KMS-11 (cell line): ENCODE data around the gene ADPRM.

Experiments
- H2AFZ ChIP-seq: fragments of 200-600 bp; sonication (generic); 2 replicates; pipeline ENCODE4 v1.6.1; 2016; ENCODE audit warnings: antibody characterized with exemption, mixed run types, low read depth
- H3K27ac ChIP-seq: fragments of 200-600 bp; sonication (generic); 2 replicates; pipeline ENCODE4 v1.6.1; 2016; ENCODE audit warnings: mild to moderate bottlenecking, mixed run types
- H3K27me3 ChIP-seq: fragments of 200-600 bp; sonication (generic); 2 replicates; pipeline ENCODE4 v1.6.1; 2017; ENCODE audit warnings: mild to moderate bottlenecking, low read depth, mixed run types, moderate library complexity; ENCODE audit not compliant: insufficient read depth
- H3K36me3 ChIP-seq: fragments of 200-600 bp; sonication (generic); 2 replicates; pipeline ENCODE4 v1.6.1; 2017; ENCODE audit warnings: mild to moderate bottlenecking, mixed run types; ENCODE audit not compliant: insufficient read depth
- H3K4me1 ChIP-seq: fragments of 200-600 bp; sonication (generic); 2 replicates; pipeline ENCODE4 v1.6.1; 2016; ENCODE audit warnings: mild to moderate bottlenecking, low read depth, mixed run types; ENCODE audit not compliant: poor library complexity, severe bottlenecking
- H3K4me2 ChIP-seq: fragments of 200-600 bp; sonication (generic); 2 replicates; pipeline ENCODE4 v1.7.0; 2016; ENCODE audit warnings: mild to moderate bottlenecking, mixed run types
- H3K4me3 ChIP-seq: fragments of 200-600 bp; sonication (generic); IDR thresholded peaks from 2 replicates; pipeline ENCODE4 v1.6.1; 2017; ENCODE audit warnings: low read depth, low read length, mixed read lengths; ENCODE audit not compliant: insufficient read depth
- H3K79me2 ChIP-seq: fragments of 200-600 bp; sonication (generic); 2 replicates; pipeline ENCODE4 v1.6.1; 2016; ENCODE audit warnings: low read depth, mixed run types; ENCODE audit not compliant: insufficient read depth
- H3K9ac ChIP-seq: fragments of 200-600 bp; sonication (generic); 2 replicates; pipeline ENCODE4 v1.6.1; 2016; ENCODE audit warnings: mild to moderate bottlenecking, mixed run types
- H4K20me1 ChIP-seq: fragments of 200-600 bp; sonication (generic); 2 replicates; pipeline ENCODE4 v1.6.1; 2016; ENCODE audit warnings: mild to moderate bottlenecking, mixed run types; ENCODE audit not compliant: insufficient read depth
- CTCF ChIP-seq: fragments of 200-600 bp; sonication (generic); conservative IDR thresholded peaks from 2 replicates; pipeline ENCODE4 v1.6.1; 2017; ENCODE audit warnings: low read depth, mild to moderate bottlenecking, antibody characterized with exemption, low read length, moderate library complexity, mixed read lengths

The ADPRM gene

GRCh38 chr17:10657879-10658278 lies 39.5 kb upstream of the ADPRM start:
- Histone ChIP-seq H3K4me2 (no peak overlapping the region), H4K20me1 (no peaks in the 10 kb centered on the region), H3K79me2 (no peaks in the 10 kb centered on the region), H3K4me1 (no peaks in the 10 kb centered on the region), H3K9ac (no peak overlapping the region), H3K4me3 (no peak overlapping the region), H3K36me3 (no peaks in the 10 kb centered on the region), H2AFZ (no peak overlapping the region), H3K27me3 (no peaks in the 10 kb centered on the region), H3K27ac (no peak overlapping the region)
- no peak for TF ChIP-seq CTCF

DNA sequence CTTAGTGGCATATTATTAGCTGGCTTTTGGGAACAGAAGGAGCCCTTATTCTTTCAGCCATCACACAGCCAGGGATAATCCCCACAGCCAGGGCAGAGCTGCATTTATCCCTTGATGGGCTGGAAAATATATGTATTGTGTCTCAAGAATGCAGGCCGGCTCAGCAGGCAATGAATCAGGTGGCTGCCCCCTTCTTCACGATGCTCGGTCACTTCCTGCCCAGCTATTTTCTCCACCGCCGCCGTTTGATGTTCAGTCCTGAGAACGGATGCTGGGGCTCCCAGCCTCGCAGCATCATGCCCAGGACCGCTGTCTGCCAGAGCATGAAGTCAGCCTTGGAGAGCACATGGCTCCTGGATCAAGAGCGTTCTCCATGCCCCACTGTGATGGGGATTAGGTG lies 36.0 kb upstream of the ADPRM start:
- H3K4me1 ChIP-seq: no peaks in the 10 kb centered on the region
- no peak overlapping the region for H3K4me3 ChIP-seq
- H3K4me2 ChIP-seq: no peak overlapping the region
- no peaks in the 10 kb centered on the region for H3K27me3 ChIP-seq
- no peak overlapping the region for H3K9ac ChIP-seq
- no peaks in the 10 kb centered on the region for H3K79me2 ChIP-seq
- TF ChIP-seq CTCF: no peak
- no peak overlapping the region for H3K27ac ChIP-seq
- H3K36me3 ChIP-seq: no peaks in the 10 kb centered on the region
- no peak overlapping the region for H2AFZ ChIP-seq
- no peaks in the 10 kb centered on the region for H4K20me1 ChIP-seq

DNA sequence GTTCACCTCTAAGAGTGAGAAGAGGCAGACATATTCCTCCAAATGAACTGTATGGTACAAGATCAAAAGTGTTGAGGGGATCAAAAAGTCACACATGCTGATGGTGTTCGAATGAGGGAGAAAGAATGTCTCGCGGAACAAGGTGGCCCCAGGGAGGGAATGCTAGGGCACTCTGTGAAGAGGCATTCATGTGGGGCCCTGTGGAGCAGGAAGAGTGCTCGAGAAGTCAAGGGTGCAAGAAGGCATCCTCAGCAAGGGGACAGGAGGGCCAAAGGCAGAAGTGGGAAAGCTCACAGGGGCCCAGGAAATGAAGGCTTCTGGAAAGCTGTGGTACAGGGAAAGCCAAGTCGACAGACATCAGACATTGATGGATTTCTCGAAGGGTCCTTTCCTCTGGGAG lies 34.2 kb upstream of the ADPRM start:
- H3K4me3 ChIP-seq: no peak overlapping the region
- no peak overlapping the region for H3K9ac ChIP-seq
- no peaks in the 10 kb centered on the region for H3K36me3 ChIP-seq
- no peak overlapping the region for H3K27ac ChIP-seq
- H3K79me2 ChIP-seq: no peaks in the 10 kb centered on the region
- H3K27me3 ChIP-seq: no peaks in the 10 kb centered on the region
- TF ChIP-seq CTCF: no peak
- H3K4me2 ChIP-seq: no peak overlapping the region
- H2AFZ ChIP-seq: no peak overlapping the region
- no peaks in the 10 kb centered on the region for H3K4me1 ChIP-seq
- H4K20me1 ChIP-seq: no peaks in the 10 kb centered on the region

GRCh38 chr17:10664571-10664970 lies 32.8 kb upstream of the ADPRM start:
- H3K79me2 ChIP-seq: no peaks in the 10 kb centered on the region
- no peaks in the 10 kb centered on the region for H3K27me3 ChIP-seq
- H3K9ac ChIP-seq: no peak overlapping the region
- no peaks in the 10 kb centered on the region for H4K20me1 ChIP-seq
- H2AFZ ChIP-seq: no peak overlapping the region
- no peak overlapping the region for H3K4me3 ChIP-seq
- H3K4me2 ChIP-seq: no peak overlapping the region
- H3K4me1 ChIP-seq: no peaks in the 10 kb centered on the region
- no peaks in the 10 kb centered on the region for H3K36me3 ChIP-seq
- no peak overlapping the region for H3K27ac ChIP-seq
- no peak for TF ChIP-seq CTCF

- Histone ChIP-seq H3K9ac (no peak overlapping the region), H2AFZ (no peak overlapping the region)
These were observed 30.5 kb upstream of the ADPRM start for GRCh38 chr17:10666906-10667305.

More at GRCh38 chr17:10666906-10667305, 30.5 kb upstream of the ADPRM start:
- no peaks in the 10 kb centered on the region for H3K36me3 ChIP-seq
- H3K4me2 ChIP-seq: no peak overlapping the region
- no peaks in the 10 kb centered on the region for H3K27me3 ChIP-seq
- no peaks in the 10 kb centered on the region for H4K20me1 ChIP-seq
- no peak overlapping the region for H3K27ac ChIP-seq
- TF ChIP-seq CTCF: no peak
- no peaks in the 10 kb centered on the region for H3K79me2 ChIP-seq
- no peak overlapping the region for H3K4me3 ChIP-seq
- no peaks in the 10 kb centered on the region for H3K4me1 ChIP-seq
